ENCODE measurements around the gene CTBP1.

DNA sequence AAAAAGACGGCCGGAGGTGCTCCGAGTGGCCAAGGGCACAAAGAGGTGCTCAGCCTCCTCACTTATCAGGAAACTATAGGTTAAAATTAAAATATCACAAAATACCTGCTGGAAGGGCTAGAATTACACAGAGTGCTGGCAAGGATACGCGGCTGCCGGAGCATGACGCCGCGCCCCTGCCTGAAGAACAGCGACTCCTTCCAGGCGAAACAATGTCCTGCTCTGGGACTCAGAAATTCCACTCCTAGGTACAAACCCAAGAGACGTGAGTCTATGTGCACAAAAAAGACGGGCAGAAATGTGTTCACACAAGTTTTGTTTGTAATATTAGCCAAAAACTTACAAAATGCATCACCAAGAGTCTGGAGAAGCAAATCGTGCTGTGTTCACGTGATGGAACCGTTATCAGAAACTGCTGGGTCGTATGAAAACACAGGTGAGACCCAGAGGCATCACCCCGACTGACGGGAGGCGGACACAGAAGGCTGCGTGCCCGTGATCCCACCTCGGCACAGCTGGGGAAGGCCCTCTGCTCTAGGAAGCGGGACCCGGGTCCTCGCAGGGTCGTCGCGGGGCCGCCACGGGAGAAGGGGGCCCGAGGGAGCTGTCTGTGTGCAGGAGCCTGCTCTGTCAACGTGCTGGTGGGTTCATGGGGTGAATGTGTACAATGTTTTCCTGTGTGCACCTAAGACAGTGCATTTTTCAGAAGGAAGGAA is 27.6 kb downstream of the CTBP1 start:
- TF ChIP-seq POLR2A (IDR thresholded peaks at IDR 0.05; ENCODE audit: low read length) (no peak), GATA1 (IDR thresholded peaks at IDR 0.05; ENCODE audit: low read depth, low read length) (no peak)

All from erythroblast (primary cell).